Hair follicular keratinocyte (primary cell): ENCODE measurements around the gene HNRNPD. TPM values are rescaled to one million over a fixed set of nuclear protein-coding genes. Genes with fewer than 3 reads are reported as not detected.

Source experiments
- total RNA-seq: library from RNA; depleted of rRNA; stranded (reverse); fragments of >200 nt; gene quantifications from 2 replicates; pipeline ENCODE4 v1.2.3, GENCODE V29; 2015

The HNRNPD gene
- 35.8 and 72.0 TPM in 2 replicates for total RNA-seq

DNA sequence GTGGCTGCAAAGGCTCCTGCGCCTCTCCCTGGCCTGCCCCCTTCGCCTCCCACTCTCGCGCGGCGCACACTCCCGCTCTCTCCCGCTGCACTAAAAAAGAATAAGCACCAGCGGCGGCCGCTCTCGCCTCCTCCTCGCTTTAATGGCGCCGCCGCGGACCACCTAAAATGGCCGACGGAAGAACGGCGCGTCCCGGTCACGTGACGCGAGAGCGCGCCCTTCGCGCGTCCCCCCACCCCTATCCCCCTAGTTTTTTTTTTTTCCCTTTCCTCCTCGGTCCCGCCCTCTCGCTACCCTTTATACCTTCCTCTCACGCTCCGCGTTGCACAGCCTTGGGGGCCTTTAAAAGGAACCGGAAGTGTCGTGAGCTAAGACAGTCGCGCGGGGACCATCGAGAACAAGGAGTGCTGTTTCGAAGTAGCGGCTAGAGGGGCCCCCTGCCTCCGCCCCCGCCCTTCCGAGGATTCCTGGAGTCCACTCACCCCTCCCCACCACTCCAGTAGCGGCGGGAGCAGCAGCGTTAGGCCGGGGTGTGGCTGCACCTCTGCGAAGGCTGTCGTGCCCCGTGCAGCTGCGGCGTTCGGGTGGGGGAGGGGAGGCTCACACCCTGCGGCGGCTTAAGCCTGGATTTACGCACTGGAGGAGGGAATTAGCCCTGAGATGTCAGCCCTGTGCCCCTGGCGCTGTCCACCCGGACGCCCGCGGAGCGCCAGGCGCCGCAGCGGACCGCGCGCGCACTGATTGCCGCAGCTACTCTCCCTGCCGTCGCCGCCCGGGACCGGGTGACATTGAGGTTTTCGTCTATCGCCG is at the start of gene HNRNPD:
Gene HNRNPD (minus strand): TSS at position 176 of the 810 bp plus-strand sequence. CDS start 313 bp downstream, outside the sequence.

Other genes with a start within 250 kb of the HNRNPD start
- gene HNRNPDL, start 56.5 kb upstream of the HNRNPD start, total RNA-seq: 155 and 222 TPM in 2 replicates
- 42.8 and 52.9 TPM in 2 replicates for gene ENOPH1, start 56.6 kb upstream of the HNRNPD start, total RNA-seq
- 0.16 and 0.19 TPM in 2 replicates for gene TMEM150C, start 188.0 kb upstream of the HNRNPD start, total RNA-seq